ENCODE measurements around the gene HNRNPA2B1.
"Not testable (repeated sequence)": the region's sequence is repeated elsewhere in the genome, so short reads cannot be mapped to it uniquely, and the experiment has no call there.

HNRNPA2B1 gene

GRCh38 chr7:26172048-26172447 is 28.5 kb downstream of the HNRNPA2B1 start:
- H3K9me3 ChIP-seq (ENCODE audit: control insufficient read depth in 2 of 2, low read length in 2 of 2): no peaks in the 10 kb centered on the region
- no peaks in the 10 kb centered on the region for H3K27me3 ChIP-seq (ENCODE audit: control insufficient read depth in 1 of 2, insufficient read depth in 2 of 2, low read length in 2 of 2)
- no peak overlapping the region for H3K9ac ChIP-seq (ENCODE audit: low read length in 2 of 2)
- H3K36me3 ChIP-seq (ENCODE audit: control insufficient read depth in 2 of 2, insufficient read depth in 2 of 2, low read length in 2 of 2): peaks cover 0 to 2% of the 10 kb centered on the region in 2 donors
- H3K27ac ChIP-seq (ENCODE audit: low read length): no peak overlapping the region
- H3K4me3 ChIP-seq (ENCODE audit: low read length in 2 of 2): no peak overlapping the region
- no peaks in the 10 kb centered on the region for H3K4me1 ChIP-seq (ENCODE audit: control insufficient read depth, insufficient read depth, low read length)

- Histone ChIP-seq H3K27ac (ENCODE audit: low read length) (no peak overlapping the region), H3K27me3 (ENCODE audit: control insufficient read depth in 1 of 2, insufficient read depth in 2 of 2, low read length in 2 of 2) (no peaks in the 10 kb centered on the region), H3K9me3 (ENCODE audit: control insufficient read depth in 2 of 2, low read length in 2 of 2) (no peaks in the 10 kb centered on the region), H3K4me1 (ENCODE audit: control insufficient read depth, insufficient read depth, low read length) (no peaks in the 10 kb centered on the region), H3K36me3 (ENCODE audit: control insufficient read depth in 2 of 2, insufficient read depth in 2 of 2, low read length in 2 of 2) (peaks cover 0 to 2% of the 10 kb centered on the region in 2 donors), H3K4me3 (ENCODE audit: low read length in 2 of 2) (no peak overlapping the region), H3K9ac (ENCODE audit: low read length in 2 of 2) (no peak overlapping the region)
Measured at GRCh38 chr7:26171601-26172000, 28.9 kb downstream of the HNRNPA2B1 start.

- Histone ChIP-seq H3K36me3 (ENCODE audit: control insufficient read depth in 2 of 2, insufficient read depth in 2 of 2, low read length in 2 of 2) (peaks cover 0 to 2% of the 10 kb centered on the region in 2 donors), H3K27ac (ENCODE audit: low read length) (no peak overlapping the region), H3K27me3 (ENCODE audit: control insufficient read depth in 1 of 2, insufficient read depth in 2 of 2, low read length in 2 of 2) (no peaks in the 10 kb centered on the region), H3K4me3 (ENCODE audit: low read length in 2 of 2) (no peak overlapping the region), H3K4me1 (ENCODE audit: control insufficient read depth, insufficient read depth, low read length) (no peaks in the 10 kb centered on the region), H3K9me3 (ENCODE audit: control insufficient read depth in 2 of 2, low read length in 2 of 2) (no peaks in the 10 kb centered on the region), H3K9ac (ENCODE audit: low read length in 2 of 2) (no peak overlapping the region)
Measured at GRCh38 chr7:26170663-26171062, 29.9 kb downstream of the HNRNPA2B1 start.

GRCh38 chr7:26169271-26169670 is 31.3 kb downstream of the HNRNPA2B1 start:
- Histone ChIP-seq H3K9ac (ENCODE audit: low read length in 2 of 2) (no peak overlapping the region), H3K27ac (ENCODE audit: low read length) (no peak overlapping the region), H3K36me3 (ENCODE audit: control insufficient read depth in 2 of 2, insufficient read depth in 2 of 2, low read length in 2 of 2) (peaks cover 0 to 2% of the 10 kb centered on the region in 2 donors), H3K27me3 (ENCODE audit: control insufficient read depth in 1 of 2, insufficient read depth in 2 of 2, low read length in 2 of 2) (no peaks in the 10 kb centered on the region), H3K4me3 (ENCODE audit: low read length in 2 of 2) (no peak overlapping the region), H3K4me1 (ENCODE audit: control insufficient read depth, insufficient read depth, low read length) (no peaks in the 10 kb centered on the region), H3K9me3 (ENCODE audit: control insufficient read depth in 2 of 2, low read length in 2 of 2) (no peaks in the 10 kb centered on the region)

- H3K36me3 ChIP-seq (ENCODE audit: control insufficient read depth in 2 of 2, insufficient read depth in 2 of 2, low read length in 2 of 2): peaks cover 0 to 2% of the 10 kb centered on the region in 2 donors
- no peak overlapping the region for H3K4me3 ChIP-seq (ENCODE audit: low read length in 2 of 2)
- H3K9ac ChIP-seq (ENCODE audit: low read length in 2 of 2): no peak overlapping the region
- H3K4me1 ChIP-seq (ENCODE audit: control insufficient read depth, insufficient read depth, low read length): no peaks in the 10 kb centered on the region
- H3K9me3 ChIP-seq (ENCODE audit: control insufficient read depth in 2 of 2, low read length in 2 of 2): no peaks in the 10 kb centered on the region
- no peak overlapping the region for H3K27ac ChIP-seq (ENCODE audit: low read length)
- no peaks in the 10 kb centered on the region for H3K27me3 ChIP-seq (ENCODE audit: control insufficient read depth in 1 of 2, insufficient read depth in 2 of 2, low read length in 2 of 2)
Measured at GRCh38 chr7:26168458-26169023, 32.0 kb downstream of the HNRNPA2B1 start.

GRCh38 chr7:26167303-26167934 is 33.1 kb downstream of the HNRNPA2B1 start:
- Histone ChIP-seq H3K4me1 (ENCODE audit: control insufficient read depth, insufficient read depth, low read length) (no peaks in the 10 kb centered on the region), H3K4me3 (ENCODE audit: low read length in 2 of 2) (no peak overlapping the region), H3K27ac (ENCODE audit: low read length) (no peak overlapping the region), H3K9ac (ENCODE audit: low read length in 2 of 2) (no peak overlapping the region), H3K9me3 (ENCODE audit: control insufficient read depth in 2 of 2, low read length in 2 of 2) (no peaks in the 10 kb centered on the region), H3K27me3 (ENCODE audit: control insufficient read depth in 1 of 2, insufficient read depth in 2 of 2, low read length in 2 of 2) (no peaks in the 10 kb centered on the region), H3K36me3 (ENCODE audit: control insufficient read depth in 2 of 2, insufficient read depth in 2 of 2, low read length in 2 of 2) (peaks cover 0 to 2% of the 10 kb centered on the region in 2 donors)

GRCh38 chr7:26166684-26167266 is 33.8 kb downstream of the HNRNPA2B1 start:
- H3K4me1 ChIP-seq (ENCODE audit: control insufficient read depth, insufficient read depth, low read length): no peaks in the 10 kb centered on the region
- H3K27ac ChIP-seq (ENCODE audit: low read length): no peak overlapping the region
- H3K9ac ChIP-seq (ENCODE audit: low read length in 2 of 2): no peak overlapping the region
- H3K4me3 ChIP-seq (ENCODE audit: low read length in 2 of 2): no peak overlapping the region
- no peaks in the 10 kb centered on the region for H3K9me3 ChIP-seq (ENCODE audit: control insufficient read depth in 2 of 2, low read length in 2 of 2)
- peaks cover 0 to 2% of the 10 kb centered on the region in 2 donors for H3K36me3 ChIP-seq (ENCODE audit: control insufficient read depth in 2 of 2, insufficient read depth in 2 of 2, low read length in 2 of 2)
- H3K27me3 ChIP-seq (ENCODE audit: control insufficient read depth in 1 of 2, insufficient read depth in 2 of 2, low read length in 2 of 2): no peaks in the 10 kb centered on the region

GRCh38 chr7:26165950-26166683 is 34.4 kb downstream of the HNRNPA2B1 start:
- Histone ChIP-seq H3K27me3 (ENCODE audit: control insufficient read depth in 1 of 2, insufficient read depth in 2 of 2, low read length in 2 of 2) (no peaks in the 10 kb centered on the region), H3K27ac (ENCODE audit: low read length) (no peak overlapping the region), H3K4me1 (ENCODE audit: control insufficient read depth, insufficient read depth, low read length) (no peaks in the 10 kb centered on the region), H3K4me3 (ENCODE audit: low read length in 2 of 2) (no peak overlapping the region), H3K36me3 (ENCODE audit: control insufficient read depth in 2 of 2, insufficient read depth in 2 of 2, low read length in 2 of 2) (peaks cover 0 to 2% of the 10 kb centered on the region in 2 donors), H3K9ac (ENCODE audit: low read length in 2 of 2) (no peak overlapping the region), H3K9me3 (ENCODE audit: control insufficient read depth in 2 of 2, low read length in 2 of 2) (no peaks in the 10 kb centered on the region)

GRCh38 chr7:26163804-26164203 is 36.7 kb downstream of the HNRNPA2B1 start:
- not testable (repeated sequence) for H3K27ac ChIP-seq (ENCODE audit: low read length); H3K27me3 ChIP-seq (ENCODE audit: control insufficient read depth in 1 of 2, insufficient read depth in 2 of 2, low read length in 2 of 2); H3K9me3 ChIP-seq (ENCODE audit: control insufficient read depth in 2 of 2, low read length in 2 of 2); H3K9ac ChIP-seq (ENCODE audit: low read length in 2 of 2); H3K4me3 ChIP-seq (ENCODE audit: low read length in 2 of 2); H3K36me3 ChIP-seq (ENCODE audit: control insufficient read depth in 2 of 2, insufficient read depth in 2 of 2, low read length in 2 of 2); H3K4me1 ChIP-seq (ENCODE audit: control insufficient read depth, insufficient read depth, low read length)

- Histone ChIP-seq H3K4me3 (ENCODE audit: low read length in 2 of 2) (no peak overlapping the region), H3K36me3 (ENCODE audit: control insufficient read depth in 2 of 2, insufficient read depth in 2 of 2, low read length in 2 of 2) (no peaks in the 10 kb centered on the region), H3K4me1 (ENCODE audit: control insufficient read depth, insufficient read depth, low read length) (no peaks in the 10 kb centered on the region), H3K27ac (ENCODE audit: low read length) (no peak overlapping the region), H3K9ac (ENCODE audit: low read length in 2 of 2) (no peak overlapping the region), H3K27me3 (ENCODE audit: control insufficient read depth in 1 of 2, insufficient read depth in 2 of 2, low read length in 2 of 2) (no peaks in the 10 kb centered on the region), H3K9me3 (ENCODE audit: control insufficient read depth in 2 of 2, low read length in 2 of 2) (no peaks in the 10 kb centered on the region)
Measured at GRCh38 chr7:26162431-26162830, 38.1 kb downstream of the HNRNPA2B1 start.
